Neural cell (in vitro differentiated cells): ENCODE results near the gene NECAP2. TPM values are rescaled to one million over a fixed set of nuclear protein-coding genes. Genes with fewer than 3 reads are reported as not detected.

Source experiments
- H2AFZ ChIP-seq: fragments of 200-600, 300-800 bp; sonication (generic), shearing (Covaris generic); 2 replicates; pipeline ENCODE4 v1.6.0; 2014; ENCODE audit warnings: low read depth, mild to moderate bottlenecking, antibody characterized with exemption, low read length, moderate library complexity
- H3F3A ChIP-seq: fragments of 200-600 bp; shearing (Covaris generic); 2 replicates; pipeline ENCODE4 v1.6.1; 2016; ENCODE audit warnings: mild to moderate bottlenecking, moderate library complexity, mixed read lengths, antibody characterized with exemption, low read length; ENCODE audit not compliant: insufficient read depth, poor library complexity, severe bottlenecking
- H3K27ac ChIP-seq: fragments of 200-600, 300-800 bp; sonication (generic), shearing (Covaris generic); 2 replicates; pipeline ENCODE4 v1.5.1; 2014; ENCODE audit warnings: mild to moderate bottlenecking, low read length, moderate library complexity
- H3K27me3 ChIP-seq: fragments of 300-800, 200-600 bp; sonication (generic), shearing (Covaris generic); 2 replicates; pipeline ENCODE4 v1.6.0; 2014; ENCODE audit warnings: mild to moderate bottlenecking, low read depth, low read length, moderate library complexity; ENCODE audit not compliant: insufficient read depth
- H3K36me3 ChIP-seq: fragments of 300-800, 200-600 bp; sonication (generic), shearing (Covaris generic); 2 replicates; pipeline ENCODE4 v1.5.1; 2014; ENCODE audit warnings: mild to moderate bottlenecking, antibody characterized with exemption, low read length, moderate library complexity; ENCODE audit not compliant: insufficient read depth
- H3K4me2 ChIP-seq: fragments of 300-800, 200-600 bp; sonication (generic), shearing (Covaris generic); 2 replicates; pipeline ENCODE4 v1.6.0; 2014; ENCODE audit warnings: mild to moderate bottlenecking, low read length
- H3K4me3 ChIP-seq: fragments of 300-800, 200-600 bp; sonication (generic), shearing (Covaris generic); 2 replicates; pipeline ENCODE4 v1.5.1; 2014; ENCODE audit warnings: mild to moderate bottlenecking, low read length, moderate library complexity
- H3K79me2 ChIP-seq: fragments of 200-600 bp; shearing (Covaris generic); replicated peaks from 2 replicates; pipeline ENCODE4 v1.6.0; 2014; ENCODE audit warnings: mild to moderate bottlenecking, low read length, moderate library complexity; ENCODE audit not compliant: insufficient read depth
- H3K9ac ChIP-seq: fragments of 300-800, 200-600 bp; sonication (generic), shearing (Covaris generic); 2 replicates; pipeline ENCODE4 v1.6.1; 2016; ENCODE audit warnings: mild to moderate bottlenecking, low read length, mixed read lengths
- H3K9me2 ChIP-seq: fragments of 200-600 bp; shearing (Covaris generic); 2 replicates; pipeline ENCODE4 v1.6.1; 2016; ENCODE audit warnings: mild to moderate bottlenecking, low read length, mixed read lengths; ENCODE audit not compliant: insufficient read depth
- H3K9me3 ChIP-seq: fragments of 200-600, 300-800 bp; sonication (generic), shearing (Covaris generic); 2 replicates; pipeline ENCODE4 v1.6.1; 2016; ENCODE audit warnings: mild to moderate bottlenecking, mixed run types, low read length, moderate library complexity, mixed read lengths
- H4K20me1 ChIP-seq: fragments of 200-600 bp; shearing (Covaris generic); 2 replicates; pipeline ENCODE4 v1.6.1; 2016; ENCODE audit warnings: mild to moderate bottlenecking, mixed run types; ENCODE audit not compliant: insufficient read depth
- EP300 ChIP-seq: fragments of 450-650 bp; conservative IDR thresholded peaks from 2 replicates; pipeline ENCODE4 v1.6.1; 2014; ENCODE audit warnings: antibody characterized with exemption, mild to moderate bottlenecking, moderate library complexity; ENCODE audit not compliant: poor library complexity, severe bottlenecking
- EZH2 ChIP-seq: fragments of 200-600, 300-800 bp; shearing (Covaris generic), sonication (generic); IDR thresholded peaks from 2 replicates; pipeline ENCODE4 v1.6.1; 2014; ENCODE audit warnings: antibody characterized with exemption, low read length, borderline replicate concordance, mild to moderate bottlenecking; ENCODE audit not compliant: insufficient read depth, poor library complexity, severe bottlenecking
- MXI1 ChIP-seq: fragments of 450-650 bp; conservative IDR thresholded peaks from 2 replicates; pipeline ENCODE4 v1.6.1; 2014; ENCODE audit warnings: antibody characterized with exemption, mild to moderate bottlenecking; ENCODE audit not compliant: poor library complexity, severe bottlenecking
- POLR2AphosphoS5 ChIP-seq: IDR thresholded peaks from 2 replicates; pipeline ENCODE4 v1.6.1; 2012
- RAD21 ChIP-seq: fragments of 450-650 bp; conservative IDR thresholded peaks from 2 replicates; pipeline ENCODE4 v1.6.1; 2014; ENCODE audit warnings: antibody characterized with exemption, mild to moderate bottlenecking, moderate library complexity
- SMC3 ChIP-seq: fragments of 450-650 bp; conservative IDR thresholded peaks from 2 replicates; pipeline ENCODE4 v1.6.1; 2014; ENCODE audit warnings: antibody characterized with exemption, mild to moderate bottlenecking, moderate library complexity; ENCODE audit not compliant: poor library complexity
- TAF1 ChIP-seq: IDR thresholded peaks from 2 replicates; pipeline ENCODE4 v1.6.1; 2012; ENCODE audit warnings: low read depth
- polyA plus RNA-seq: library from polyadenylated mRNA; depleted of rRNA; stranded (reverse); fragments of >200 nt; gene quantifications from 2 replicates; pipeline ENCODE4 v1.2.3, GENCODE V29; 2014
- TF ChIP-seq, protein P1 (sequence below): fragments of 450-650 bp; IDR thresholded peaks from 2 replicates; pipeline ENCODE4 v1.5.1; 2014; ENCODE audit warnings: antibody characterized with exemption, mild to moderate bottlenecking, moderate library complexity; ENCODE audit not compliant: poor library complexity, severe bottlenecking
- TF ChIP-seq, protein P2 (sequence below): IDR thresholded peaks from 2 replicates; pipeline ENCODE4 v1.6.1; 2012; ENCODE audit warnings: borderline replicate concordance

NECAP2 gene
- polyA plus RNA-seq, 1 donor from 2014 or later, result 80.2 TPM

DNA sequence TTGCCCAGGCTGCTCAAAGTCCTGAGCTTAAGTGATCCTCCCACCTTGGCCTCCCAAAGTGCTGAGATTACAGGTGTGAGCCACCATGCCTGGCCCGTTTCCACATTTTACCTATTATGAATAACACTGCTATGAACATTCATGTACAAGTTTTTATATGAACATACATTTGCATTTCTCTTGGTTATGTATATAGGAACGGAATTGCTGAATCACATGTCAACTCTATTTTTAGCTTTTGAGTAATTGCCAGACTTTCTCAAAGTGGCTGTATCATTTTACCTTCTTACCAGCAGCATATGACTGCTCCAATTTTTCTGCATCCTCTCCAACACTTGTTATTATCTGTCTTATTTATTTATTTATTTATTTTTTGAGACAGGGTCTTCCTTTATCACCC is 6.0 kb upstream of the NECAP2 start:
- H4K20me1 ChIP-seq, result no peaks in the 10 kb centered on the region
- H2AFZ ChIP-seq, result no peak overlapping the region
- H3K4me3 ChIP-seq, result no peak overlapping the region
- TF ChIP-seq EP300 (no peak), RAD21 (no peak)
- no peaks in the 10 kb centered on the region for H3K36me3 ChIP-seq
- H3K27me3 ChIP-seq, result no peaks in the 10 kb centered on the region
- H3K4me2 ChIP-seq, result no peak overlapping the region
- H3K9me3 ChIP-seq, result no peaks in the 10 kb centered on the region
- H3F3A ChIP-seq, result no peaks in the 10 kb centered on the region
- no peak overlapping the region for H3K9ac ChIP-seq
- no peaks in the 10 kb centered on the region for H3K79me2 ChIP-seq
- H3K27ac ChIP-seq, result no peak overlapping the region
- H3K9me2 ChIP-seq, result no peaks in the 10 kb centered on the region

DNA sequence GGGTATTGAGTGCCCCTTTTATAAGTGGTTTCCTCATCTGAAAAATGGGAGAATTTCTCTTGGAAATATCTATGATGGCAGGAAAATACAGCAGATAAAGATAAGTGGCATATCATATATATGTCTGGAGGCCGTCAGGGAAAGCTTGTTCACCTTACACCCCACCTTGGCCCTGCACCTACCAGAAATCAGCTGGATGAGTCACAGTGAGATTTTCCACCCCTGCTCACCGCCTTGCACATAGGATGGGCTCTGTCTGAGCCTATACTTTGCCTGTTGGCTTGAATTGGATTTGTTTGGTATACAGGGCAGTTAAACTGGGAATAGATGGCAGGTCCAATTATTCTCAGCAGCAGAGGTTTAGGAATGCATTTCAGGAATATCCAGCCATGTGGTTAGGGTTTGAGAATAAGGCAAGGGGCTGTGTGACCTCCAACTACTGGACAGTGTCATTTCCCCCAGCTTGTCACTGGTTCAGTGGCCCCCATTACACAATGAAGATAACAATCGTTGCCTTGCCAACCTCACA is 3.5 kb upstream of the NECAP2 start, which contains the start of gene SPATA21:
TSS of gene SPATA21 (minus strand) at position 479 of the 529 bp plus-strand sequence. CDS start 6,053 bp downstream, outside the sequence.
- no peak within 1 kb of the TSS for H3K9ac ChIP-seq
- no peaks in the 10 kb centered on the region for H3K36me3 ChIP-seq
- no peaks in the 10 kb centered on the region for H3K9me3 ChIP-seq
- no peak within 1 kb of the TSS for H2AFZ ChIP-seq
- peaks cover 13% of the 10 kb centered on the region for H3K79me2 ChIP-seq
- H3F3A ChIP-seq, result no peaks in the 10 kb centered on the region
- no peak within 1 kb of the TSS for H3K4me2 ChIP-seq
- no peak for TF ChIP-seq POLR2AphosphoS5
- TF ChIP-seq, protein P1, sequence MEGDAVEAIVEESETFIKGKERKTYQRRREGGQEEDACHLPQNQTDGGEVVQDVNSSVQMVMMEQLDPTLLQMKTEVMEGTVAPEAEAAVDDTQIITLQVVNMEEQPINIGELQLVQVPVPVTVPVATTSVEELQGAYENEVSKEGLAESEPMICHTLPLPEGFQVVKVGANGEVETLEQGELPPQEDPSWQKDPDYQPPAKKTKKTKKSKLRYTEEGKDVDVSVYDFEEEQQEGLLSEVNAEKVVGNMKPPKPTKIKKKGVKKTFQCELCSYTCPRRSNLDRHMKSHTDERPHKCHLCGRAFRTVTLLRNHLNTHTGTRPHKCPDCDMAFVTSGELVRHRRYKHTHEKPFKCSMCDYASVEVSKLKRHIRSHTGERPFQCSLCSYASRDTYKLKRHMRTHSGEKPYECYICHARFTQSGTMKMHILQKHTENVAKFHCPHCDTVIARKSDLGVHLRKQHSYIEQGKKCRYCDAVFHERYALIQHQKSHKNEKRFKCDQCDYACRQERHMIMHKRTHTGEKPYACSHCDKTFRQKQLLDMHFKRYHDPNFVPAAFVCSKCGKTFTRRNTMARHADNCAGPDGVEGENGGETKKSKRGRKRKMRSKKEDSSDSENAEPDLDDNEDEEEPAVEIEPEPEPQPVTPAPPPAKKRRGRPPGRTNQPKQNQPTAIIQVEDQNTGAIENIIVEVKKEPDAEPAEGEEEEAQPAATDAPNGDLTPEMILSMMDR, result no peak
- TF ChIP-seq, protein P2, sequence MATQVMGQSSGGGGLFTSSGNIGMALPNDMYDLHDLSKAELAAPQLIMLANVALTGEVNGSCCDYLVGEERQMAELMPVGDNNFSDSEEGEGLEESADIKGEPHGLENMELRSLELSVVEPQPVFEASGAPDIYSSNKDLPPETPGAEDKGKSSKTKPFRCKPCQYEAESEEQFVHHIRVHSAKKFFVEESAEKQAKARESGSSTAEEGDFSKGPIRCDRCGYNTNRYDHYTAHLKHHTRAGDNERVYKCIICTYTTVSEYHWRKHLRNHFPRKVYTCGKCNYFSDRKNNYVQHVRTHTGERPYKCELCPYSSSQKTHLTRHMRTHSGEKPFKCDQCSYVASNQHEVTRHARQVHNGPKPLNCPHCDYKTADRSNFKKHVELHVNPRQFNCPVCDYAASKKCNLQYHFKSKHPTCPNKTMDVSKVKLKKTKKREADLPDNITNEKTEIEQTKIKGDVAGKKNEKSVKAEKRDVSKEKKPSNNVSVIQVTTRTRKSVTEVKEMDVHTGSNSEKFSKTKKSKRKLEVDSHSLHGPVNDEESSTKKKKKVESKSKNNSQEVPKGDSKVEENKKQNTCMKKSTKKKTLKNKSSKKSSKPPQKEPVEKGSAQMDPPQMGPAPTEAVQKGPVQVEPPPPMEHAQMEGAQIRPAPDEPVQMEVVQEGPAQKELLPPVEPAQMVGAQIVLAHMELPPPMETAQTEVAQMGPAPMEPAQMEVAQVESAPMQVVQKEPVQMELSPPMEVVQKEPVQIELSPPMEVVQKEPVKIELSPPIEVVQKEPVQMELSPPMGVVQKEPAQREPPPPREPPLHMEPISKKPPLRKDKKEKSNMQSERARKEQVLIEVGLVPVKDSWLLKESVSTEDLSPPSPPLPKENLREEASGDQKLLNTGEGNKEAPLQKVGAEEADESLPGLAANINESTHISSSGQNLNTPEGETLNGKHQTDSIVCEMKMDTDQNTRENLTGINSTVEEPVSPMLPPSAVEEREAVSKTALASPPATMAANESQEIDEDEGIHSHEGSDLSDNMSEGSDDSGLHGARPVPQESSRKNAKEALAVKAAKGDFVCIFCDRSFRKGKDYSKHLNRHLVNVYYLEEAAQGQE, result no peak
- no peak for TF ChIP-seq SMC3
- no peak for TF ChIP-seq TAF1
- TF ChIP-seq MXI1, result no peak
- no peaks in the 10 kb centered on the region for H3K9me2 ChIP-seq
- H3K4me3 ChIP-seq, result no peak within 1 kb of the TSS
- no peak within 1 kb of the TSS for H3K27ac ChIP-seq
- no peaks in the 10 kb centered on the region for H3K27me3 ChIP-seq
- H4K20me1 ChIP-seq, result no peaks in the 10 kb centered on the region

DNA sequence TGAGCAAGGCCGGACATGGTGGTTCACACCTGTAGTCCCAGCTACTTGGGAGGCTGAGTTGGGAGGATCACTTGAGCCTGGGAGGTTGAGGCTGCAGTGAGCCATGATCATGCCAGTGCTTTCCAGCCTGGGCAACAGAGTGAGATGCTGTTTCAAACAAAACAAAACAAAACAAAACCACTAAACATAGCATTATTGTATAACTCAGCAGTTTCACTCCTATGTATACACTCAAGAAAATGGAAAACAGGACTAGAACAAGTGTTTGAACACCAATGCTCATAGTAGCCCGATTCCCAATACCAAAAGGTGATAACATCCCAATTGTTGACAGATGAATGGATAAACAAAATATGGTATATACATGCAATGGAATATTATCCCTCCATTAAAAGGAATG is 2.0 kb upstream of the NECAP2 start:
- Histone ChIP-seq H3K9ac (no peak overlapping the region), H3K36me3 (no peaks in the 10 kb centered on the region), H3K27ac (no peak overlapping the region), H3K79me2 (peaks cover 28% of the 10 kb centered on the region), H3K4me3 (no peak overlapping the region), H3K9me3 (no peaks in the 10 kb centered on the region), H3K4me2 (no peak overlapping the region), H2AFZ (no peak overlapping the region), H3K9me2 (no peaks in the 10 kb centered on the region), H4K20me1 (no peaks in the 10 kb centered on the region), H3F3A (no peaks in the 10 kb centered on the region), H3K27me3 (no peaks in the 10 kb centered on the region)
- TF ChIP-seq RAD21, result no peak
- TF ChIP-seq, protein P1, result no peak
- TF ChIP-seq EZH2, result no peak
- TF ChIP-seq TAF1, result no peak
- TF ChIP-seq MXI1, result no peak
